ENCODE measurements around the gene CTNNA3.

Gene CTNNA3

DNA sequence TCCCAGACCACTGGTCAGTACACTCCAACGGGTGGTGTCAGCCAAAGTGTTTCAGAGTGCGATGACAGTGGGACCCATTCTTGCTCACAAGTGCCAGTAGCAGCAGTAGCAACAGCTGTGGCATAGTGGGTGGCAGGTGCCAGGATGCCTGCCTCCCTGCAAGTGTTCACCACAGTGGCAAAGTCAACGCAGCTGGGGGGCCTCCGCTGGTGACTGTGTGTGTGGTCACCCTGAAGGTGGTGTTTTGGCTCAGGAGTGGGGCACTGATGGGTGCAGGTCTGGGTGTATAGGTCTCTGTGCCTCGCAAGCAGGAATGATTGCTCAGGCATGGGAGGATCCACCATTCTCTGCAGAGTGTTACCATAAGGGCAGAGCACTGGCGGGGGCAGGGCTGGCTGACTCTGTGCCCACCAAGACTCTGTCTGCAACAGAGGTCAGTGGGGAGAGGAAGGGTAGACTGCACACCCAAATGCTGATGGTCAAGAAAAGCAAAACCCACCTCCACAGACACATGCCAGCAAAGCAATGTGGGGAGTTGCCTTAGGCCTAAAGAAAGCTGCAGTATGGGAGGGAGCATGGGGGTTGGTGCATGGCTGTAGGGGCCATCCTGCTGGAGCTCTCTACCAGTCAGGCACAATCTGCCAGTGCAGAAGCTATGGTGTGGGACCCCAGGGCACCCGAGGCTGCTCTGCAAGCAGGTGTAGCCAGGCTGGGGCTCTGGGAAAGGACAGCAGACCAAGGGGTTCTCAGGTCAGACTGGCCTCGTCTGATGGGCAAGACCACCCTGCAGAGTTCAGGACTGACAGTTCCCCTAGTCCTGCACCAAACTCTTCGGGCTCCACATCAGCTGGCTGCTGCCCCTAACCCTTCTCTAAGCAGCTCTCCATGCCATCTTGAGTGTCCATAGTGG, 368.1 kb downstream of the CTNNA3 start:
- DNase-seq (ENCODE audit: low read depth): no peak

DNA sequence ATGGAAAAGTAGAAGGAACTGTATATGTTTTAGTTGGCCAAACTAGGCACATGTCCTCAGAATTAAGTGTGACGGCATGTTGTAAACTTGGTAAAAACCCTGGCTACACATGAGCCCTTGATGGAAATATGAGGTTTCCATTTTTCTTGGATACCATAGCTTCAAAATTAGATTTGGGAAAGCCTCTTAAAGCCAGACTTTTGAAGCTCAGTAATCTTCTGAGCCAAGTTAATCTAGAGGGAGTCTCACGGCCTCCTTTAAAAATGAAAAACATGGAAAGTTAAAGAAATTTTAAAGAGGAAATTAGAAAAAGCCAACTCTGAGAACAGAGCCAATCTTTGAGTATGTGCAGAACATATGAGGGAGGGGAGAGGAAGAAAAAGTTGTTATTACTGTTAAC, 376.0 kb downstream of the CTNNA3 start:
- DNase-seq (ENCODE audit: low read depth): no peak

DNA sequence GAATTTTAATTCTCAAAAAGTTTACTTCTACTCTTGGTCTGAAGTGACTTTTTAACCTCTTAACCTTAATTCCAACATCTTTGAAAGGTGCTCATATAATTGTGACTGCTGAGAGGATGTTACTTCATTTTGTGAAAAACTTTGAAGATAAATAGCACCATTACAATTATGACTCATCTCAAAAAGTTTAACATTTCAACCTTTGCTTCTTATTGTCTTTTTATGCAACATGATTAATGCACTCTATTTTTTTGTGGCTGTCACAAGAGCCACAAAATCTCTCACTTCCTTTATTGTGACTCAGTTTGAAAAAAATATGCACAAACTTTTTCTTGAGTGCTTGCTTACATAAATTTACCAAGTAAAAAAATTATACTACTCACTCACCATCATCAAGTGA, 387.1 kb downstream of the CTNNA3 start:
- no peak for DNase-seq (ENCODE audit: low read depth)

DNA sequence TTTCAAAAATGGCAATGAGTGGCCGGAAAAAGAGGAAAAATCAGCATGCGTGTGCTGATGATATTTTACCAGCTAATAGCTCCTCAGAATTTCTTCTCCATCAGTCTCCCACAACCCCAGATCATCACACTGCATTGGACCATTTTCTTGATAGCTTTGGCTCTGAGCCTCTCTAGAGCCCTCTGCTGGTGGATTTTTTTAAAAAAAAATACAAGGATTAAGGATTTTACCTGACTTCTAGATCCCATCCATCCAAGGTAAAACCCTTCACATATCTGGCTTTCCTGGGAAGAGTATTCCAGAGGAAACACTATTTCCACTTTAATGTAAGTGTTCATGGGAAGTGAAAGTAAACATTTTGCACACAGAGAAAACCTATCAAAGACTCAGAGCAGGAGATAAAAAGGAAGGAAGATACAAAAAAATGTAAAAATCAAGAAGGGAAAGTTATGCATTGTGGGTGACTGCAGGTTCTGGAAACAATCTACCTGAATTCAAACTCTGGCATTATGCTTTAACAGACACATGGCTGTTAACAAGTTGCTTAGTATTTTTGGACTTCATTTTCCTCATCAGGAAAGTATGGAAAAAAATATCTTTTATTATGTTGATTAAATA, 389.3 kb downstream of the CTNNA3 start:
- DNase-seq (ENCODE audit: low read depth): no peak

DNA sequence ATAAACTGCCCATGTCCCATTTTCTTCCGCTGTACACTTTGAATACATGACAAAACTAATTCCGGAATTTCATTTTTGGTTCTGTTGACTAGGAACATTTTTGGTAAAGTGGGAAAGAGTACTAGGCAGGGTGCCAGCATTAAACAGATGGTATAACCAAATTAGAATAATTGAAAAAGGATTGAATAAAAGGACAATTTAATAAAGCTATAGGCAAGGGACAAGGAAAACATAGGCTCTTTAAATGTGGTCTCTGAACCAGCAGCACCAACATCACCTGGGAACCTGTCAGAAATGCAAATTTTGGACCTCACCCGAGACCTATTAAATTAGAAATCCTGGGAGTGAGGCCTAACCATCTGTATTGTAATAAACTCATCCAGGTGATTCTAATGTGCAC, 393.3 kb downstream of the CTNNA3 start:
- DNase-seq (ENCODE audit: low read depth): no peak

DNA sequence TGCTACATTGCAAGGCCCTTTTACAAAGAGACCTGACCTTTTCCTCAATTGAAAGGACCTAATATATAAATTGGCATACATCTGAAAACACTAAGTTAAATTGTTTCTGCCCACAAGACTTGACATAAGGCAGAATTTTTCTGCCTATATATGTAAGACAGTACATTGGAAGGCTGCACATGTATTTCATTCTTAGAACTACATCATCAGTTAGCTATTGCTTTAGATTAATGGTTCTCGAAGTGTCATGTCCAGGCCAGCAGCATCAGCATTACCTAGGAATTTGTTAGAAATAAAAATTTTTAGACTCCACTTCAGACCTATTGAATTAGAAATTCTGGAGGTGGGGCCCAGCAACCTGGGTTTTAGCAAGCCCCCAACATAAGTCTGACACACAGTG, 396.2 kb downstream of the CTNNA3 start:
- DNase-seq (ENCODE audit: low read depth): no peak

DNA sequence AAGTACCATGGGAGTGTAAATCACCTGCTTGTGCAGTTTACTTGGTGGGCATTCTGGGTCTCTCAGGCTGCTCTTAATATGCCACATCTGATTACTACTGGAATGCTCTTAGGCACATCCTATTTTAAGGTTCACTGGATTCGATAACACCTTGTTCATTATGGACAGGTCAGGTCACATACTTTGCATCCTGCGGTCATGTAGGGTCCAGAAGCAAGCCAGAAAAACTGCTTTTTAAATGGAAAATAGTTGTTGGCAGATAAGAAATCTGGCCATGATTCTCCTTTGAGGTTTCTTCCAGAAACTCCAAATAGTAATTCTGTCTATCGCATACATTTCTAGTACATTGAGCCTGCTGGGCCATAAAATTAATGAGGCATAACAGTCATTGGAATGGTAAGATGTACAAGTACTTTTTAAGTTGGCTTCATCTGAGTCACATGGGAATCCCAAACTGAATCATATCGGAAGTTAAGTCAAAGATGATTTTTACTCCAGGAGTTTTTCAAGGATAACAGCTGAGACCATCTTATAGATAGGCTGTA, 398.3 kb downstream of the CTNNA3 start:
- no peak for DNase-seq (ENCODE audit: low read depth)

DNA sequence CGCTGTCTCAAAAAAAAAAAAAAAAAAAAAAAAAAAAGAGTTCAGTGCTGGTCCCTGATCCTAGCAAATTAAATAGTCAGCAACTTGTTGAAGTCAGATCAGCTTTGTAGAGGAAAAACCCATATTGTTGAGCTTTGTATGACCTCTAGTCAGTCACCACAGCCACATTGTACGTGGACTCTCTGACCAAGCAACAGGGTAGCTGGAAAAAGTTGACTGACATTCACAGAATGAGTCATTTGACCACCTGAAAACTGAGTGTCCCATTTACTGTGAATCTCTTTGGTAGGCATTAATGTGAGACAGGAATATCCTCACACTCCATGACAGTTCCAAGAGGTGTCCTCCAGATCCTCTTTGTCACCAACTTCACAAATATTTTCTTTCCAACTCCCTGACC, 399.1 kb downstream of the CTNNA3 start:
- no peak for DNase-seq (ENCODE audit: low read depth)

DNA sequence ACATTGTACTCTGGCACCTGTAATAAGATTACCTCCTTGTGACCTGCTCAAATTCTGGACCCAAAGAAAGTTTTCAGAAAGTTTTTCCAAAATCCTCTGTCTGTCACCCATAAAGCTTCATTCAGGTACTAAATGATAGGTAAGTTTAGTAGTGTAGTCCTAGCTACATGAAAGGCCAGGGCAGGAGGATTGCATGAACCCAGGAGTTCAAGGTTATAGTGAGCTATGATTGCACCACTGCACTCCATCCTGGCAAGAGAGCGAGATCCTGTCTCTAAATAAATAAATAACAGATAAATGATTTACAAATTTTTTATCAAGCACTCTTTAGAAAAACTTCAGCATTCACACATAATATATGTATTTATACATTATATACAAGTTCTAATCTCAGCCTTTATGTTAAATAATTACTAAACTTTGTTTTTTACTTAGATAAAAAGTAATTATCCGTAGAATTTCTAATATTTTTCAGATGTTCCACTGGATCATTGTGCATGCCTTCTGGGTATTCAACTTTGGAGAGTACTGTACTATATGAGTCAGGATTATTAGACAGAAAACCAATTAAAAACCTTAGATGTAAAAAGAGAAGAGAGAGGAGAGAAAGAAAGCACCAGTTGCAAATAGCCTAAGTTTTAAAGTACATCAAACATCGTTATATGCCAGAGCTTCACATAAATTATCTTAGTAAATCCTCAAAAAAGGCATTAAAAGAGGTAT, 407.1 kb downstream of the CTNNA3 start:
- DNase-seq (ENCODE audit: low read depth): no peak

DNA sequence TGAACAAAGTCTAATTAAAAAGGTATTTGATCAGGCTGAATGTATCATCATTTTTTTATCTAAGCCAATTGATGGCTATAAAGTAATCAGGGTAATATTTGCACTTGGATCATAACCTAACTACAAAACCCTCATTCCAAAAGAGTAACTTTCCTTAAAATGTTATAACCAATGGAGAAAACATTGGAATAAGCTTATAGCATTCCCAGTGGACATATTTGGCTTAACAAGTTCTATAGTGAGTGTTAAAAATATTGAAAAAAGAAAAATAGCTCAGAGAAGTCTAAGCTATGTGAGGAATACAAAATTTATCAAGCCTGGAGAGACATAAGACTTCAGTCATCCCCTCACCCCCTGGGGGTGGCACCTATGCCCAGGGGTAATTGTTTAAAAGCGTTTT, 411.4 kb downstream of the CTNNA3 start:
- DNase-seq (ENCODE audit: low read depth): no peak

DNA sequence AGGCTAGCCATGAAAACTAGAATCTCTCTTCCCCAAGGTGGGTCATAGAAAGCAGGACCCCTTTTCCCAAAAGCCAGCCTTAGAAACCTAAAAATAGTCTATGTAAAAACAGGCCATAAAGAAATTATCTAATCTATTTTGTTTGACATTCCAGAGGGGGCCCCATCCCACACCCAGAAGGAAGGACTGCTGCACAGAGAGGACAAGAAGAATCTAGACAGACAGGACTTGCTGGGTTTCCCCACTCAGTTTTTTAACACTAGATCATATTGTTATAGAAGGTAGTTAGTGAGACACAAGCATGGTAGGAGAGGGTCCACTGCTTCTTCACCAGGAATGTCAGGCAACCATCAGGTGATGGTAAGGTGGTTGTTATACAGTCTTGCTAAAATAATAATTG, 413.1 kb downstream of the CTNNA3 start:
- no peak for DNase-seq (ENCODE audit: low read depth)

DNA sequence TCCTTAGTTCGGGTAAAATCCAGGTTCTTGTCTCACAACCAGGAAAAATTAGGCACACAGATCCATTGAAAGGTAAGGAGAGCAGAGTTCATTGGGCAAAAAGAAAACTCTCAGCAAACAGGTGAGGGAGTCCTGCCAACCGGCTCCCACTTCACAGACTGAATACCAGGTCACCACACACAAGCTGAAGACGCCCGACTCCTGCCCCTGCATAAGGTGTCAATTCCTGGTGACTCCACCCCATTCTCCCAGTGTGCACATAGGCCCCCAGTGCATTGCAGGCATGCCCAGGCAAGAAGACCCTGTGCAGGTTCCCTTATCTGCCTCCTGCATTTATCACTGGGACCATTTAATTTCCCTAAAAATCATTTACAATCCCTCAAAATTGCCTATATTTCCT, 415.6 kb downstream of the CTNNA3 start:
- no peak for DNase-seq (ENCODE audit: low read depth)

DNA sequence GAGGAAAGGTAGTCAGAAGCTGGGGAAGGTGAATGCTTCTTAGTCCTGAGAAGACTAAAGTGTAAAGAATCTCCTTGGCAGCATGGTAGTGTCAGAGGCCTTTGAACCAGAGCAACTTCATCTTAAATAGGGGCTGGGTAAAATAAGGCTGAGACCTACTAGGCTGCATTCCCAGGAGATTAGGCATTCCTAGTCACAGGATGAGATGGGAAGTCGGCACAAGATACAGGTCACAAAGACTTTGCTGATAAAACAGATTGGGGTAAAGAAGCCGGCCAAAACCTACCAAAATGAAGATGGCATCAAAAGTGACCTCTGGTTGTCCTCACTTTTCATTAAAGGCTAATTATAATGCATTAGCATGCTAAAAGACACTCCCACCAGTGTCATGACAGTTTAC, 418.6 kb downstream of the CTNNA3 start:
- DNase-seq (ENCODE audit: low read depth): no peak

DNA sequence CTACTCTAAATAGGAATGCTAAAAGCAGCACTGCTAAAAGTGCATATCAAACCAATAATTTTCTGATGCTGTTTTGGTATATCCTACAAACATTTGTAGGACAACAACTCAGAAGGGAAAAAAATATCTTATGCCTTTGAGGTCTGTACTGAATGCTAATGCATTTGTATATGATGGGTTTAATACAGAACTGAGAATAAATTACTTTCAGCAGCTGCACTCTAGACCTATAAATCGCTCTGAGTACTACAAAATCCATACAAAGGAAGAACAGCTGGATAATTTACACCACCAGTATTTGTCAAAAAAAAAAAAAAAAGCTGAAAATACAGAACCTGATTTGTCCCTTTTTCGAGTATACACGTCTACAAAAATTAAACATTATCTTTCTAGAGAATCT, 426.2 kb downstream of the CTNNA3 start:
- DNase-seq (ENCODE audit: low read depth): no peak

DNA sequence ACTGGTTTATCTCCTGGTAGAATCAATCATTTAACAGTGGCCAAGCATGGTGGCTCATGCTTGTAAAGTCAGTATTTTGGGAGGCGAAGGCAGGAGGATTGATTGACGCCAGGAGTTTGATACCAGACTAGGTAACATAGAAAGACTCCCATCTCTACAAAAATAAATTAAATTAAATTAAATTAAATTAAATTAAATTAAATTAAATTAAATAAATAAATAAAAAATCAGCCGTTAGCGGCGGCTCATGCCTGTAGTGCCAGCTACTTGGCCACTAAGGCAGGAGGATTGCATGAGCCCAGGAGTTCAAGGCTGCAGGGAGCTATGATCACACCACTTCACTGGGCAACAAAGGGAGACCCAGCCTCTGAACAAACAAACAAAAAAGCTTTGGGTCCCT, 427.8 kb downstream of the CTNNA3 start:
- DNase-seq (ENCODE audit: low read depth): no peak

DNA sequence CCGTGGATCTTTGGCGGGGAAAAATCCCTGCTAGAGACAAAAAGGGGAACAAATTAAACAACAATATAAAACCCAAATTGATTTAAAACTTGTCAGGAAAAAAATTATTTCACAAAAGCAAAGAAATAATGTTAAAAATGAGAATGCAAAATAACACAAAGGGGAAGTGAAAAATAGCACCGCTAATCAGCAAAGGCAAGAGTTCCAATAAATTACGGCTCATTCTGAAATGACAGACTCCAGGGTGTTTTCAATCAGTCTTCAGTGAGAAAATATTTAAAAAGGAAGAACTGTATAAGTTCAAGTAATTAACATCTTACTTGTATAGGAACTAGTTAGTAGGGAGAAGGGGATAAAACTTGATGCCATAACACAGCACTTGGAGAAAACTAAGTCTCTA, 433.3 kb downstream of the CTNNA3 start:
- DNase-seq (ENCODE audit: low read depth): no peak

DNA sequence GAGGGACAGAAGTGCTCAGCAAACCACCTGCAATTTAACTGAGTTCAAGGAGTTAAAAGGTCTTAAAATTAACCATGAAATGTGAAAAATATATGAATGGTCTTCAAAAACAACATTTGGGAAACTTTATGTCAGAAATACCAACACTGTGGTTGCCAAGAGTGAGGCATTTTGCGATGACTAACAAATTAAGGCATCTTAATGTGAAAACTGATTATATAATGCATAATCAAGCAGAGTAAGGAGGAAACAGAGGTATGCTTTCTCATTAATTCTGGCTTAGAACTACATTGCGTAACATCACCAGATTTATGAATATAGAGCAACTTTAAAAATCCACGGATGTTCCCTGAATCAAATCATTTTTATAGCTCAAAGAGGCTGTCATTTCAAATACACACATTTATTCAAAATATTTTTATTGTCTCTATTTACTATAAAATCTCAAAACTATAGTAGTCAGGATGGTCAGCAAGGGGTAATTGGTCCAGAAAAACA, 434.6 kb downstream of the CTNNA3 start:
- DNase-seq (ENCODE audit: low read depth): no peak

DNA sequence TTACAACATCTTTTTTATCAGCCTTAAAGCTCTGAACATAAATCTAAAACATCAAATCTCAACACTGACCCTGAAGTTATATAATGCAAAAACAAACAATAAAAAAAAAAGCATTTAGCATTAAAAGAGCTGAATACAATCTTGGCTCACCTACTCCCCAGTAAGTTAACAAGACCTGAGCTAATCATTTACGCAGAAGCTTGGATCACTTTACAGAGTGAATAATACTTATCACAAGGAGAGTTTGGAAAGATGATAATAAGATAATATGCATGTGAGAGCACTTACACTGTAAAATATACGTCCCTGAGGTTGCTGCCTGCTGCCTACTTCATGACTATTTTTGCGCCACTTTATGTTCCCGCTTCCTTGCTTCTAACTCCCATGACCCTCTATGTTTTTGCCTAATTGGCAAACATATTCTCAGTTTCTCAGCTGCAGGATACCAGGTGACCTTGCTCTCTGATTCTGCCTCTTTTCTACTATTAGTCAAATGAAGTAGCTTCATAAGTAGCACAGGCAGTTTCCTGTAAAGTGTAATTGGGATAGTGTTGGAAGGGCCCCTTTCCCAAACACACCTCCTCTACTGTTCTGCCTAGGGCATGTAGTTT, 436.6 kb downstream of the CTNNA3 start:
- DNase-seq (ENCODE audit: low read depth): no peak

DNA sequence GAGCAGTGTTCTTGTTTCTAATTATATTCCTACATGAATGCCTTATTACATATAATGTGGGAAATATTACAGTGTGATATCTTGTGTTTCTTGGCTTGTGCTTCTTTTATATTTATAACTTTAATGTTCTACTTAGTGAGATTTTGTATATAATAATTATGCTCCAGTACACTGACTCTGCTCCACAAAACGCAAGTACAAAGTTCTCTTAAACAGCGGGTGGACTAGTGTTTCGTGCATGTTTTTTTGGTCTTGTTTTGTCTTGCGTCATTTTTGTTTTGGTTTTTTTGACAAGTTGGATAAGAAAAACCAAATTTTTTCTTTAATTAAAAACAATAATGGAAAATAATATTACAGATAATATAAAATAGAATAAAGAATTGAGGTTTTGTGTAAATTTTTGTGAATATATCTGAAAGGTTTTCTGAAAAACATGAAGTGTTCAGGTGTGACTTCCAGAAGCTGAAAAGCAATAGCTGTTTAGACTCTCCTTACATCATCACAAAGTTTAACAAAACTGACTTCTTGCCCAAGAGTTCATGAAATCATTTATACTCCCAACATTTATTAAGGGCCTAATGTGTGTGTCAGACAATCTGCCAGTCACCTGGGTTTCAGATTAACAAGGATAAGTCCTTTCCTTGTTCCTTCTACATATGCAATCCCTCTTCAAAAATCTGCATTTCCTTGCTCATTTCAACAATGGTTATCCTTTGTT, 438.4 kb downstream of the CTNNA3 start:
- no peak for DNase-seq (ENCODE audit: low read depth)

DNA sequence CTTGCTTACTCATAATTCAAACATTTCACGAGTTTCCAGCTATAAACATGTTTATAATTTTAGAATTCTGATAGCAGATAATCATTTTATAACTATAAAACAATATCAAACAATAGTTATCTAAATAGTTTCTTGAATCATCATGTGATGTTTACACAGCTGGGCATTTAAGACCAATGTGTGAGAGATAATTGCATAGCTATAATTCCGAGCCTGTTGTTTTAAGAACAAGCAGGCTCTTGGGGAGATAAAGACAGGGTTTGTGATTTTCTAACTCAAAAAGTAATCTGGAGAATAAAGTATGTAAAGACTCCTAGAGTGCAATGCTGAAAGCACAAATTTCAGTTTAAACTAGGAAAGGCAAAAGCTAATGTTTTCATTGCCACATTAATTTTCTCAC, 439.0 kb downstream of the CTNNA3 start:
- DNase-seq (ENCODE audit: low read depth): no peak

DNA sequence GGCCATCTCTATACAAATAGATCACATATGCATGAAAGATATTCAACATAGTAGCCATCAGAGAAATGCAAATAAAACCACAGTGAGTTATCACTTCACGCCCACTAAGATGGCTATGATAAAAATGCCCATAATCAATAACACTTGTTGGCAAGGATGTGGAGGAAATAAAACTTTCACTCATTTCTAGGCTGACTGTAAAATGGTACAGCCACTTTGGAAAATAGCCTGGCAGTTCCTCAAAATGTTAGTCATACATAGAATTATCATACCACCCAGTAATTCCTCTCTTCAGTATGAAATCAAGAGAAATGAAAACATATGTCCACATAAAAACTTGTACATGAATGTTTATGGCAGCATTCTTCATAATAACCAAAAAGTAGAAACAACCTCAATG, 445.3 kb downstream of the CTNNA3 start:
- DNase-seq (ENCODE audit: low read depth): no peak
